HG03139 (cell line): ENCODE measurements around the gene CPHXL.

Experiments used
- ATAC-seq: cut with Tn5 transposase; IDR thresholded peaks from one replicate; pipeline ENCODE4 v1.9.1; 2021; ENCODE audit not compliant: unreplicated experiment

The CPHXL gene

GRCh38 chr16:75726390-75726789 lies at the start of gene CPHXL:
TSS of gene CPHXL (minus strand) at chr16:75726490. CDS start at chr16:75726442, 48 bp downstream.
- ATAC-seq = no peak

GRCh38 chr16:75774197-75774596 lies 47.9 kb upstream of the CPHXL start:
- ATAC-seq = no peak

- no peak for ATAC-seq
Measured at GRCh38 chr16:75770051-75770450, 43.8 kb upstream of the CPHXL start.

DNA sequence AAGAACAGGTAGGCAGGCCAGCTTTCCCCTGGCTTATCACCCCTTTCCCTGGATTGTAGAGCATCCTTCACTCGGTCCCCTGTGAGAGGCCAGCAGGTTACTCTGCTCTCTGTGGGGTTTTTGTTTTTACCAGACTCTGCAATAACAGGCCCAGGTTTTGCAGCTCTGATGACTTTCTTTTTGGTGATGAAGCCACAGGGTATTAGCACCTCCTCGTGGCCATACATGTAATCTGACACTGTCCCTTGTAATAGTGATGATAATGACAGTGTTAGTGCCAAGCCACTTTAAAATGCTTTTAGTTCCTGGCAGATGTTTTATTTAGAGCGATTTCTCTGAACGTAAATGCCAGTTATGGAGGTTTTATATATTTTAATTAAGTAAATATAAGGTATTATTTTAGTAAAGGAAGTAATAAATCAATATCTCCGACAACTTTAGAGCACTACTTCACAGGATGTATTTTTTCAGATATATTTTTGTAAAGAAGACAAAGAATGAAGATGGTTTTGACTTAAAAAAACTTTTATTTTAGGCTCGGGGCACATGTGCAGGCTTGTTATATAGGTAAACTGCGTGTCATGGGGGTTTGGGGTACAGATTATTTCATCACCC lies 38.0 kb upstream of the CPHXL start:
- peak; percentile 87 for ATAC-seq

GRCh38 chr16:75763204-75763603 lies 36.9 kb upstream of the CPHXL start:
- no peak for ATAC-seq

GRCh38 chr16:75762746-75763145 lies 36.5 kb upstream of the CPHXL start:
- no peak for ATAC-seq

DNA sequence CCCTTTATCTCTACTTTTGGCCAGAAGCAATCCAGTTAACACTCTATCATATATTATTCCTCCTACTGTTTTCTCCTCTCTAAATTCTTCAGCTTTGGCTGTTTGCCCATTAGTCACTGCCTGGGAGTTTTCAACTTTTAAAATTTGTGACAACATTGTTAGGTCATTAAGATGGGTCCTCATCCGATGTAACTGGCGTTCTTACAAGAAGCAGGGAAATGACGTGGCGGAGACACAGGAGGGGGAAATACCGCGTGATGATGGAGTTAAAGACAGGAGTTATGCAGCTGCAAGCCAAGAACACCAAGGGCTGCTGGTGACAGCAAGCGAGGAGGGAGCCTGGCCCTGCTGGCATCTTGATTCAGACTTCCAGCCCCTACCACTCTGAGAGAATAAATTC lies 34.8 kb upstream of the CPHXL start:
- no peak for ATAC-seq

GRCh38 chr16:75760018-75760519 lies 33.8 kb upstream of the CPHXL start:
- no peak for ATAC-seq

- no peak for ATAC-seq
Measured at GRCh38 chr16:75758215-75758614, 31.9 kb upstream of the CPHXL start.

DNA sequence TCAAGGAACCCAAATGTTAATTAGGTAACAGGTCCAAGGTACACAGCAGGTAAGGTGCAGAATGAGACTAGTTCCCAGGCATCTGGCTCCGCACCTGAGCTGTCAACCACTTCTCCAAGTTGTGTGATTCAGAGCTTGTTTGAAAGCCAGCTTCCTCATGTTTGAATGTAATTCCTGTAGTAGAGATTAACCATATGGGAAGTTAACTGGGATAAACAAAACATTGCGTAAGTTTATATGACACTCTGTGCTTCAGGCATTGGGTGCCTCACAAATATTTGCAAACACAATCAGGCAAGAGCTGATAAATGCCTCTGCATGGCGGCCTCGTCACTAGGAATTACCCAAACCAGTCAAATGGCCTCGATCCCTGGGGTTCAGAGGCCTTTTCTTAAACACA lies 27.9 kb upstream of the CPHXL start:
- no peak for ATAC-seq

DNA sequence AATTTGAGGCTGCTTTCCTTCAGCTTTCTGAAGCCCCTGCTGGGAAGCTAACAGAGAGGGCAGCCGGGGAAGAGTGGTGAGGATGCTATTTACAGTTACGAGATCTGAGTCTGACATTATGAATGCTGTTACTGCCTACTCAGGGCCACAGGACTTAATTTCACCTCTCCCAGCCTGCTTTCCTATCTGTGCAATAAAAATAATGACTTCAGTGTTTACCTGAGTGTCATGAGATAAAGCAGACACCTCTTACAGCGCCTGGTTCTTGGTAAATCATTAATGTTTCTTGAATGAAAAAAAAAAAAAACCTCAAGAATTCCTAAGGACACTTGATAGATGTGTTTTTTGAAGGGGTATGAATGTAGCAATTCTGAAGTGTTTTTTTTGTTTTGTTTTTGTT lies 24.2 kb upstream of the CPHXL start:
- ATAC-seq = no peak

DNA sequence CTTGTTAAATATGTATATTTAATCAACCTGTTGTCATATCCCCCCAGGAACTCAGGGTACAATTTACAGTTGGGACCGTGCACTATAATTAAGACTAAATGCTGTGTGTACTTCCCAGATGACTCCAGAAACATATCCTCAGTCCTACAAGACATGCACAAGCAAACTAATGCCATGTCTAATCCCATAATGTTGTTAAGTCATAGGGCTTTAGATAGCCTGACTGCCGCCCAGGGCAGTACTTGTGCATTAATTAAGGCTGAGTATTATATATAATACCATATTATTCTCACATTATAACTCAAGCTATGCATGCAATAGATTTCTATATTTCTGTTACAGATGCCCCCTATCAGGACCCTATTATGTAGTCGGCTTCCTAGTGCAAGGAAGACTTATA lies 20.1 kb upstream of the CPHXL start:
- ATAC-seq = no peak

DNA sequence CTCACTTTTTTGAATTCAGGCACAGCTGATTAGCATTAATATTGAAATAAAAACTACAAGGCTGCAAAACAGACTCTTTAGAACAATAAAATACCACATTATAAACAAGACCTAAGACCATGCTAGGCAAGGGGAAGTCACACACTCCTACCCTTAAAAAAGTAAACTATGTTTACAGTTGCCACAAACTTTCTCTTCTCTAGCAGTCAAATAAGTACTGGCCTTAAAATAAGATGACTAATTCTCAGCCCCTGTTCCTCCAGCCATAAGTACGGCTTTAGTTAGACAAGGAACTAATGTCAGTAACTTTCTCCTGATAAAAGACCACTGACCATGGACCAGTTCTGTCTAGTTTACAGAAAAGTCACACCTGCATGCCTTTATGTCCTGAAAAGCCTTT lies 19.5 kb upstream of the CPHXL start:
- peak; percentile 45 for ATAC-seq

GRCh38 chr16:75745242-75745641 lies 19.0 kb upstream of the CPHXL start:
- ATAC-seq = peak; percentile 55

DNA sequence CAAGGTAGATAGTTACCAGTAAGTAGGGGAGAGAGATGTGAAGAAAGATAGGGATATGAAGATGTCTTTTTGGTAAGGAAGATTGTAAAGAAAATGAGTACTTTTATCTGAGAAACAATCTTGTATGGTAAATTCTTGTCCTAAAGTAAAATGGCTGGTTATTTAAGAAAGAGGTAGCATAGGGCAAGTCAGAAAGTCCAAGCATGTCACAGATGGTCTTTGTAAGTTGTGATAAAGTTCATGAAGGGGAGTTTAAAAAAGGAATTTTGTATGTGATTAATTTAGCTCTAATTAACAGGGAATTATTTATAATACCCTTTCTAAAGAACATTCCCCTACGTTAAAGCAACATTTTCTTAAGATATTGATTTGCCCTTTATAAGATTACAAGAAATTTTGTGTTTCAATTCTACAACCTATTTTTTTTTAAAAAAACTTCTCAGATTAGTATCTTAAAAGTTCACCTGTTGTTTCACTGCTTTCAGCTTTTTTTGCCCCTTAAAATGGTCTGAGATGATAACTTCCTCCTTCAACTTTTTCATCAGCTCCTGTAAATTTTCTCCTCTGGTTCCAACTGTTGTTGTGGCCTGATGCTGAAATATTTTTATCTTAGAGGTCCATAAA lies 16.2 kb upstream of the CPHXL start:
- ATAC-seq = no peak

- ATAC-seq = no peak
Measured at GRCh38 chr16:75733305-75734211, 7.3 kb upstream of the CPHXL start.

DNA sequence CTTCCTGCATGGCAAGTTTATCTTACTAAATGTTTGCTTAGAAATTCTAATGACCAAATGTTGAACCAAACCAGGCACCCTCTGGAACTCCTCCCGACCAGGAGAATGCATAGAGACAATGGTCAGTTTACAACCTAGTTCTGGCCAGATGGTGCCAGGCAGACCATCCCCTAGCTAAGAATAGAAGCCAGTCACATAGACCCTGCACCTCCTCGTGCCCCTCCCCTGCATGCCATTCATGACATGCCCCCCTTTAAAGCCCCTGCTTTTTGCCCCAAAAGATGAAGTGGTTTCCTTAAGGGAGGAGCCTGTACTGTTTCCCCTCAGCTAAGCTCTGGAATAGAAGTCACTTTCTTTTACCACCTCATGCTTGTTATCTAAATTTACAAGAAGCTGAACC lies 6.6 kb upstream of the CPHXL start:
- ATAC-seq = no peak

DNA sequence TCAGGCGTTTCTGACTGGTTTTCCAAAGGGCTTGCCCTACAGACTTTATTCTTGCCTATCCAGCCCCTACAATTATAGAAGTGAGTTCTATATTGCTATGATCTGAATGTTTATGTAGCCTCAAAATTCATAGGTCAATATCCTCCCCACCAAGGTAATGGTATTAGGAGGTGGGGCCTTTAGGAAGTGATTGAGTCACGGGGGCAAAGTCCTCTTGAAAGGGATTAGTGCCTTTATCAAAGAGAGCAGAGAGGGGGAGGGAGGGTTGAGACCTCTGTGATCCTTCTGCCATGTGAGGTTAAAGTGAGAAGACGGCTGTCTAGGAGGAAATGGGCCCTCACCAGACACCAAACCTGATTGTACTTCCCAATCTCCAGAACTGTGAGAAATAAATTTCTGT lies 931 bp upstream of the CPHXL start:
- ATAC-seq = no peak

DNA sequence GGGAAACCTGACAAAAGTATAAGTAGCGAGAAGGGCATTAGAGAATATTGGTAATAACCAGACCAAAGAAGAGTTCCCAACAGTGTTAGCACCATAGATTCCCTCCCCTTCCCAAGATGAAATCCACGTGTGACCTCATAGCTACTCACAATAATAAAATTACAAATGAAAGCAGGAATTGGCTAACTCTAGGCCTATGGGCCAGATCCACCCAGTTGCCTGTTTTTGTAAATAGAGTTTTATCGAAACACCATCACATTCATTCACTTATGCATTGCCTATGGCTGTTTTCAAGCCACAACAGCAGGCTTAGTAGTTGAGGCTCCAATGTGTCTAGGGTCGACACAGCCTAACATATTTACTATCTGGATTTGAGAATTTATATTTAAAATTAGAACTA lies 7.8 kb downstream of the CPHXL start:
- ATAC-seq = no peak

- ATAC-seq = no peak
Measured at GRCh38 chr16:75714661-75715060, 11.6 kb downstream of the CPHXL start.

GRCh38 chr16:75710344-75710743 lies 15.9 kb downstream of the CPHXL start:
- ATAC-seq = no peak

DNA sequence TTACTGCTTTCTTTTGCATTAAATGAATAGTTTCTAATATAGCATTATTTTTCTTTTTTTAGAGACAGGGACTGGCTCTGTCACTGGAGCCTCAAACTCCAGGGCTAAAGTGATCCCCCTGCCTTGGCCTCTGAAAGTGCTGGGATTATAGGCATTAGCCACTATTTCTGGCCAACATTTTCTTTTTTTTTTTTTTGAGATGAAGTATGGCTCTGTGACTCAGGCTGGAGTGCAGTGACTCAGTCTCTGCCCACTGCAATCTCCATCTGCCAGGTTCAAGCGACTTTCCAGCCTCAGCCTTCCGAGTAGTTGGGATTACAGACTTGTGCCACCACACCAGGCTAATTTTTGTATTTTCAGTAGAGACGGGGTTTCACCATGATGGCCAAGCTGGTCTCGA lies 23.0 kb downstream of the CPHXL start:
- no peak for ATAC-seq
